Measurements from ENCODE around the gene CCDC28B.

The CCDC28B gene

GRCh38 chr1:32223683-32224082, 23.3 kb downstream of the CCDC28B start:
- no peak for DNase-seq

GRCh38 chr1:32224285-32224684, 23.9 kb downstream of the CCDC28B start:
- no peak for DNase-seq

- DNase-seq: no peak
Observed at GRCh38 chr1:32228771-32229170, 28.4 kb downstream of the CCDC28B start.

GRCh38 chr1:32231843-32232432, 31.5 kb downstream of the CCDC28B start:
- no peak for DNase-seq

GRCh38 chr1:32232558-32233304, 32.3 kb downstream of the CCDC28B start:
- no peak for DNase-seq

GRCh38 chr1:32234792-32235191, 34.4 kb downstream of the CCDC28B start:
- DNase-seq: no peak

GRCh38 chr1:32239337-32239736, 38.9 kb downstream of the CCDC28B start:
- DNase-seq: no peak

- no peak for DNase-seq
Observed at GRCh38 chr1:32239790-32240139, 39.4 kb downstream of the CCDC28B start.

- peak; percentile 53 for DNase-seq
Observed at GRCh38 chr1:32240140-32240951, 40.0 kb downstream of the CCDC28B start.

GRCh38 chr1:32241001-32241763, 40.8 kb downstream of the CCDC28B start:
- peak; percentile 34 for DNase-seq

GRCh38 chr1:32242341-32242851, 42.0 kb downstream of the CCDC28B start:
- DNase-seq: no peak

GRCh38 chr1:32246888-32247273, 46.5 kb downstream of the CCDC28B start, which contains the start of gene FAM167B:
FAM167B (plus strand) TSS chr1:32247222; CDS start chr1:32247422, 200 bp downstream.
- DNase-seq: no peak

- DNase-seq: no peak
Observed at GRCh38 chr1:32247452-32247851, 47.1 kb downstream of the CCDC28B start.

GRCh38 chr1:32247983-32248889, 47.8 kb downstream of the CCDC28B start:
- DNase-seq: peak; percentile 83

GRCh38 chr1:32249831-32250525, 49.6 kb downstream of the CCDC28B start:
- peak; percentile 82 for DNase-seq

- DNase-seq: peak; percentile 71
Observed at GRCh38 chr1:32250893-32251716, 50.7 kb downstream of the CCDC28B start, which contains the start of gene LCK. LCK (plus strand) TSS chr1:32251265; CDS start chr1:32274330, 23,065 bp downstream.

Data from stimulated activated CD4-positive, alpha-beta T cell treated with anti-CD3 and anti-CD28 coated beads, Interleukin-4, amount 100 ng/mL, for 24 hours (primary cell).